Heart left ventricle (tissue), 16 donors: ENCODE results near the gene CA9. TPM values are rescaled to one million over a fixed set of nuclear protein-coding genes. Genes with fewer than 3 reads are reported as not detected.

ENCODE experiments used
- ATAC-seq, 4 donors: fragments of 200-7000 bp; cut with Tn5 transposase; one replicate each; pipeline ENCODE4 v1.9.1; 2020 to 2022; ENCODE audit warnings: moderate library complexity in 4 of 4, mild to moderate bottlenecking in 3 of 4, moderate number of reproducible peaks in 1 of 4
- DNase-seq, 5 donors: peaks; one replicate each; pipeline ENCODE4 v3.0.0-alpha.2; 2020
- H3K27ac ChIP-seq, 12 donors: fragments of 200-600 bp; sonication (generic) in 4 of 12; one replicate each; pipeline versions ENCODE4 v1.5.0 to v1.8.0; 2016 to 2022; ENCODE audit warnings: mild to moderate bottlenecking in 2 of 12
- H3K27me3 ChIP-seq, 9 donors: fragments of 200-600 bp; sonication (generic) in 2 of 9; one replicate each; pipeline versions ENCODE4 v1.5.1 to v1.8.0; 2016 to 2022; ENCODE audit warnings: mild to moderate bottlenecking in 3 of 9
- H3K36me3 ChIP-seq, 9 donors: fragments of 200-600 bp; sonication (generic) in 2 of 9; one replicate each; pipeline versions ENCODE4 v1.5.0 to v1.8.0; 2018 to 2022; ENCODE audit warnings: mild to moderate bottlenecking in 2 of 9
- H3K4me1 ChIP-seq, 12 donors: fragments of 200-600 bp; sonication (generic) in 4 of 12; one replicate each; pipeline versions ENCODE4 v1.5.0 to v1.8.0; 2016 to 2022; ENCODE audit warnings: mild to moderate bottlenecking in 3 of 12
- H3K4me3 ChIP-seq, 12 donors: fragments of 200-600 bp; sonication (generic) in 4 of 12; one replicate each; pipeline versions ENCODE4 v1.5.0 to v1.8.0; 2017 to 2022; ENCODE audit warnings: mild to moderate bottlenecking in 9 of 12, moderate library complexity in 4 of 12
- H3K9me3 ChIP-seq, 12 donors: fragments of 200-600 bp; sonication (generic) in 4 of 12; one replicate each; pipeline versions ENCODE4 v1.5.0 to v1.8.0; 2016 to 2022; ENCODE audit warnings: mild to moderate bottlenecking in 1 of 12
- CTCF ChIP-seq, 12 donors: fragments of 200-600 bp; sonication (generic) in 4 of 12; IDR thresholded peaks; one replicate each; pipeline versions ENCODE4 v1.5.0 to v1.8.0; 2018 to 2022; ENCODE audit warnings: antibody characterized with exemption in 12 of 12, mild to moderate bottlenecking in 5 of 12
- POLR2A ChIP-seq, 2 donors: fragments of 450-650 bp; IDR thresholded peaks; one replicate each; pipeline ENCODE4 v1.6.1; 2017; ENCODE audit warnings: antibody characterized with exemption in 2 of 2, mild to moderate bottlenecking in 2 of 2, moderate library complexity in 2 of 2
- WGBS, 4 donors: extraction: QIAGEN DNeasy Blood & Tissue Kit in 2 of 4; methylation state at CpG; one replicate each; pipeline versions ENCODE4 v1.1.5 to v1.1.7; 2013 to 2018; 5-methylcytosine and 5-hydroxymethylcytosine counted together
- intact Hi-C, 10 donors: fragments of 100-400 bp; cut with DNase I; formaldehyde crosslinking; loops; one replicate each; pipeline versions ENCODE4 v1.11.1 to v1.14.2; 2022
- polyA plus RNA-seq, 2 donors: library from polyadenylated mRNA; stranded (reverse); fragments of 200-250 nt; gene quantifications; one replicate each; pipeline ENCODE4 v1.2.3, GENCODE V29; 2013
- total RNA-seq, 9 donors: library from RNA; depleted of rRNA in 2 of 9; stranded (reverse); fragments of >200 nt in 2 of 9; fragmentation: NEBNext Ultra II Directional in 3 of 9; extraction: Animal tissue kit (Norgen Biotek cat#: 25700) in 3 of 9; gene quantifications; one replicate each; pipeline versions ENCODE4 v1.1.0 to v1.2.4, GENCODE V29; 2016 to 2023
- donor health status: ischemic (EF 13 %, LVEDD 7.1; RV severe dilation, severe dysfunction).
- donor health status: healthy with polysubstance abuse.
- donor health status: DM: no; HTN: yes; CAD: no.
- donor health status: DM: no; HTN: no; CAD: no.
- donor health status: ischemic (EF 25% LVEDD 6.9; RV normal size, moderate dysfunction).
- donor health status: ischemic (EF 25% LVEDD 5.7; RV mildly dilated, moderate dysfunction).
- donor health status: healthy.
- donor health status: DM: yes; HTN: yes; CAD: no.
- donor health status: ischemic (EF 35%, LVEDD 5.7; RV mildly dilated, moderate dysfunction).
- donor health status: nonischemic (EF 11% LVEDD 7.7; RV severe dilation, severe dysfunction).
- donor health status: DM: yes; HTN: yes; CAD: no.
- donor health status: PGD.
- donor health status: ischemic (EF 29% LVEDD 5.4; RV normal size, mild dysfunction).
- donor health status: nonischemic (EF 23%, LVEDD 6.1; RV moderate dilation, normal function).

The CA9 gene
- total and polyA plus RNA-seq, 11 donors = 0.23 to 13.9 (median 0.54) TPM; not detected in 6

- no peak for DNase-seq
- intact Hi-C loops = loop anchor here in 2 of 10 donors (2.0 to 5.0 kb wide), 2 partner anchors 19 to 59 kb away; no protein-coding TSS in a partner anchor
- Histone ChIP-seq H3K36me3 (no peaks in the 10 kb centered on the region), H3K4me3 (no peak overlapping the region), H3K9me3 (no peaks in the 10 kb centered on the region), H3K27ac (no peak overlapping the region), H3K27me3 (no peaks in the 10 kb centered on the region), H3K4me1 (peaks cover 0 to 19% (median 10%) of the 10 kb centered on the region in 12 donors)
- TF ChIP-seq POLR2A (IDR thresholded peaks at IDR 0.05) (no peak), CTCF (IDR thresholded peaks at IDR 0.05) (no peak)
- no peak for ATAC-seq
- 87 to 97% (median 96%) methylated on average over 3 of the region's 3 CpGs for WGBS, 4 donors
Observed at GRCh38 chr9:35667939-35668338, 5.8 kb upstream of the CA9 start.

GRCh38 chr9:35669331-35670145 lies 4.2 kb upstream of the CA9 start:
- TF ChIP-seq POLR2A (IDR thresholded peaks at IDR 0.05) (no peak), CTCF (IDR thresholded peaks at IDR 0.05) (no peak)
- DNase-seq (no peak), ATAC-seq (no peak)
- no peaks in the 10 kb centered on the region for H3K27me3 ChIP-seq
- no peak overlapping the region for H3K4me3 ChIP-seq
- peaks cover 0 to 21% (median 10%) of the 10 kb centered on the region in 12 donors for H3K4me1 ChIP-seq
- intact Hi-C loops = loop anchor here in 1 of 10 donors (5.0 kb wide), 1 partner anchor 58 kb away; no protein-coding TSS in a partner anchor
- H3K36me3 ChIP-seq = no peaks in the 10 kb centered on the region
- no peak overlapping the region for H3K27ac ChIP-seq
- H3K9me3 ChIP-seq = no peaks in the 10 kb centered on the region
- WGBS, 4 donors = 69 to 82% (median 75%) methylated on average over 6 of the region's 6 CpGs

- Histone ChIP-seq H3K36me3 (no peaks in the 10 kb centered on the region), H3K27ac (no peak overlapping the region), H3K4me3 (no peak overlapping the region), H3K4me1 (peaks cover 0 to 21% (median 11%) of the 10 kb centered on the region in 12 donors), H3K9me3 (no peaks in the 10 kb centered on the region), H3K27me3 (peaks cover 0 to 8% (median 0%) of the 10 kb centered on the region in 9 donors)
- 77 to 80% (median 79%) methylated on average over 3 of the region's 3 CpGs for WGBS, 4 donors
- ATAC-seq = no peak
- no peak for TF ChIP-seq CTCF (IDR thresholded peaks at IDR 0.05)
- TF ChIP-seq POLR2A (IDR thresholded peaks at IDR 0.05) = no peak
- intact Hi-C loops = no loop called here
- no peak for DNase-seq
Observed at GRCh38 chr9:35674025-35674361, 265 bp downstream of the CA9 start.

GRCh38 chr9:35675204-35675603 lies 1.5 kb downstream of the CA9 start:
- H3K4me3 ChIP-seq = peak overlapping the region; percentile 27 to 65 (median 58)
- intact Hi-C loops = loop anchor here in 1 of 10 donors (5.0 kb wide), 1 partner anchor 37 kb away; no protein-coding TSS in a partner anchor
- H3K4me1 ChIP-seq = peaks cover 0 to 21% (median 11%) of the 10 kb centered on the region in 12 donors
- ATAC-seq (no peak), DNase-seq (no peak)
- H3K27me3 ChIP-seq = peaks cover 0 to 8% (median 0%) of the 10 kb centered on the region in 9 donors
- TF ChIP-seq POLR2A (IDR thresholded peaks at IDR 0.05) (no peak), CTCF (IDR thresholded peaks at IDR 0.05) (no peak)
- 40 to 58% (median 47%) methylated on average over 11 to 13 of the region's 13 CpGs for WGBS, 4 donors
- H3K36me3 ChIP-seq = no peaks in the 10 kb centered on the region
- H3K9me3 ChIP-seq = no peaks in the 10 kb centered on the region
- H3K27ac ChIP-seq = no peak overlapping the region
